Lower leg skin (tissue), 3 donors: ENCODE measurements around the gene ALPL.

Experiments used
- POLR2A ChIP-seq, 2 donors: fragments of 450-650 bp; IDR thresholded peaks; one replicate each; pipeline ENCODE4 v1.6.1; 2016 to 2017; ENCODE audit warnings: antibody characterized with exemption in 2 of 2, mild to moderate bottlenecking in 1 of 2, moderate library complexity in 1 of 2
- TF ChIP-seq, protein P1 (sequence below), 3 donors: fragments of 450-650 bp; IDR thresholded peaks; one replicate each; pipeline ENCODE4 v1.5.1; 2016; ENCODE audit warnings: antibody characterized with exemption in 3 of 3, mild to moderate bottlenecking in 3 of 3, moderate library complexity in 2 of 3

DNA sequence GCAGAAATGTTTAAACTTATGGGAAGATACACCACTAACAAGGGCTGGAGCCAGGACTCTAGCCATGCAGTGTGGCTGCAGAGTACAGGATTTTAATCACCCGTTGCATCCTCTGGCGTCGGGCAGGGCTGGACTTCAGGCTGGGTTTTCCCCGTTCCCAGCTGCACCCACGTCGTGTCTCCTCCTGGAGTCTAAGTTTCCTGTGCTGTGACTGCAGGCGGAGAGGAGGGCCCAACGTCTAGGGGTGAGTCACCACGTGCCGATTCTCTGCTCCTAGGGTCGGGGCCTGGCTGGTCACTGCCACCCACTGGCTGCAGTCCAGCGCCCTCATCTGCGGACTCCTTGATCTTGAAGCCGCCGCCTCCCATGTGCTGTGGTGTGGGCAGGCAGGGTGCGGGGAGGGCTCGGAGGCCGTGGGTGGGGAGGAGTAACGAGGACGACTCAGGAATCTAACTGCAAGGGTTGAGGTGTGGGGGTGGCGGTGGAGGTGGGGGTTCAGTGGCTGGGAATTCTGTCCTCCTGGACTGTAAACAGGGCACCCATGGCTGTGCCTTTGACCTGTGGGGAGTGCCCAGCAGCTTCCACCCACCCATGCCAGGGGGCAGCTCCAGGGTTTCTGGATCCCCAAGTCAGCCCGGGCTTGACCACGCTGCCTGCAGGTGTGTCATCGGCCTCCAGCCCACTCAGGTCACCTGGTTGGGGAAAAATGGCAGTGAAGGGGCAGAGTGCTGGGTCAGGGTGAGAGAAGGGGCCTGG is 77.8 kb downstream of the ALPL start:
- TF ChIP-seq POLR2A (IDR thresholded peaks at IDR 0.05): no peak
- TF ChIP-seq, protein P1, sequence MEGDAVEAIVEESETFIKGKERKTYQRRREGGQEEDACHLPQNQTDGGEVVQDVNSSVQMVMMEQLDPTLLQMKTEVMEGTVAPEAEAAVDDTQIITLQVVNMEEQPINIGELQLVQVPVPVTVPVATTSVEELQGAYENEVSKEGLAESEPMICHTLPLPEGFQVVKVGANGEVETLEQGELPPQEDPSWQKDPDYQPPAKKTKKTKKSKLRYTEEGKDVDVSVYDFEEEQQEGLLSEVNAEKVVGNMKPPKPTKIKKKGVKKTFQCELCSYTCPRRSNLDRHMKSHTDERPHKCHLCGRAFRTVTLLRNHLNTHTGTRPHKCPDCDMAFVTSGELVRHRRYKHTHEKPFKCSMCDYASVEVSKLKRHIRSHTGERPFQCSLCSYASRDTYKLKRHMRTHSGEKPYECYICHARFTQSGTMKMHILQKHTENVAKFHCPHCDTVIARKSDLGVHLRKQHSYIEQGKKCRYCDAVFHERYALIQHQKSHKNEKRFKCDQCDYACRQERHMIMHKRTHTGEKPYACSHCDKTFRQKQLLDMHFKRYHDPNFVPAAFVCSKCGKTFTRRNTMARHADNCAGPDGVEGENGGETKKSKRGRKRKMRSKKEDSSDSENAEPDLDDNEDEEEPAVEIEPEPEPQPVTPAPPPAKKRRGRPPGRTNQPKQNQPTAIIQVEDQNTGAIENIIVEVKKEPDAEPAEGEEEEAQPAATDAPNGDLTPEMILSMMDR (IDR thresholded peaks at IDR 0.05): no peak
